ENCODE measurements around the gene C2CD4C. TPM values are rescaled to one million over a fixed set of nuclear protein-coding genes. Genes with fewer than 3 reads are reported as not detected.
"Not testable (repeated sequence)": the region's sequence is repeated elsewhere in the genome, so short reads cannot be mapped to it uniquely, and the experiment has no call there.

The C2CD4C gene
- total RNA-seq, 1 experiment from 2014 or later, result 14.6 TPM

- Histone ChIP-seq H3K4ac (ENCODE audit: low read depth, low read length) (no peak overlapping the region), H3K18ac (ENCODE audit: insufficient read length, low read depth, low read length) (no peak overlapping the region), H3K27me3 (ENCODE audit: insufficient read depth, low read length) (no peaks in the 10 kb centered on the region), H3K9ac (ENCODE audit: extremely low read depth, insufficient read length, low read length) (no peak overlapping the region), H3K23me2 (ENCODE audit: insufficient read length, low read depth, low read length, poor library complexity, severe bottlenecking) (no peaks in the 10 kb centered on the region), H4K91ac (ENCODE audit: insufficient read length, low read depth, low read length) (no peak overlapping the region), H2BK5ac (ENCODE audit: insufficient read length, low read length) (no peak overlapping the region), H3K27ac (ENCODE audit: insufficient read length, low read depth, low read length) (no peak overlapping the region), H2BK120ac (ENCODE audit: low read depth, low read length, poor library complexity, severe bottlenecking) (no peak overlapping the region), H3K79me1 (ENCODE audit: insufficient read depth, low read depth, low read length, poor library complexity, severe bottlenecking) (no peaks in the 10 kb centered on the region), H2BK15ac (ENCODE audit: low read depth, low read length) (no peak overlapping the region), H2AK5ac (ENCODE audit: insufficient read length, low read length) (no peak overlapping the region), H3K23ac (ENCODE audit: insufficient read length, low read depth, low read length) (no peak overlapping the region), H4K8ac (replicated peaks; ENCODE audit: insufficient read length, low read depth, low read length) (no peak overlapping the region), H3T11ph (ENCODE audit: low read length) (no peak overlapping the region), H3K56ac (ENCODE audit: insufficient read length, low read depth, low read length) (no peak overlapping the region), H3K79me2 (ENCODE audit: insufficient read depth, low read length) (no peaks in the 10 kb centered on the region), H3K4me1 (ENCODE audit: insufficient read depth, low read length) (no peaks in the 10 kb centered on the region), H3K14ac (ENCODE audit: insufficient read depth, low read length) (no peak overlapping the region), H3K9me3 (ENCODE audit: control insufficient read depth, low read depth, low read length) (no peaks in the 10 kb centered on the region), H4K20me1 (ENCODE audit: control insufficient read depth, insufficient read depth, insufficient read length) (no peaks in the 10 kb centered on the region), H4K5ac (ENCODE audit: insufficient read length, low read depth, low read length) (no peak overlapping the region), H2BK12ac (ENCODE audit: insufficient read length, low read depth, low read length) (no peak overlapping the region), H2AFZ (ENCODE audit: low read length) (no peak overlapping the region), H2BK20ac (ENCODE audit: low read depth, low read length, poor library complexity, severe bottlenecking) (no peak overlapping the region), H3K4me2 (ENCODE audit: insufficient read depth, insufficient read length, low read length) (no peak overlapping the region)
- Mint-ChIP-seq H3K9me3 (peaks cover 19 to 26% of the 10 kb centered on the region in 2 experiments), H3K36me3 (ENCODE audit: insufficient read depth in 1 of 3, low read depth in 3 of 3) (peaks cover 4 to 17% (median 14%) of the 10 kb centered on the region in 3 experiments; a peak in 6 of 7 replicates), H3K4me3 (no peak overlapping the region), H3K27ac (no peak overlapping the region), H3K4me1 (peaks cover 0 to 5% of the 10 kb centered on the region in 2 experiments; a peak in 2 of 4 replicates), H3K27me3 (ENCODE audit: low read depth) (peaks cover 15% of the 10 kb centered on the region)
- no CpG with 5 or more reads among the region's 16 CpGs for WGBS (ENCODE audit: extremely low coverage, insufficient read length, low lambda C conversion rate)
- no peak for DNase-seq
- TF ChIP-seq CTCF (conservative IDR thresholded peaks at IDR 0.05), result no peak
These were observed 43.9 kb upstream of the C2CD4C start for GRCh38 chr19:452829-453228.

DNA sequence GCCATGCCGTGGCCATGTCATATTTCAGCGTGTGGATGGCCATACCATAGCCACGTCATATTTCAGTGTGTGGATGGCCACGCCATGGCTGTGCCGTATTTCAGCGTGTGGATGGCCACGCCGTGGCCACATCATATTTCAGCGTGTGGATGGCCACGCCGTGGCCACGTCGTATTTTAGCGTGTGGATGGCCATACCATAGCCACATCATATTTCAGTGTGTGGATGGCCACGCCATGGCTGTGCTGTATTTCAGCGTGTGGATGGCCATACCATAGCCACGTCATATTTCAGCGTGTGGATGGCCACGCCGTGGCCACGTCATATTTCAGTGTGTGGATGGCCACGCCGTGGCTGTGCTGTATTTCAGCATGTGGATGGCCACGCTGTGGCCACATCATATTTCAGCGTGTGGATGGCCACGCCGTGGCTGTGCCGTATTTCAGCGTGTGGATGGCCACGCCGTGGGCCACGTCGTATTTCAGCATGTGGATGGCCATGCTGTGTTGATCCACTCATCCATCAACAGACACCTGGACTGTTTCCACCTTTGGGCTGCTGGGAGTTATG is 42.0 kb upstream of the C2CD4C start:
- H3T11ph ChIP-seq (ENCODE audit: low read length); H3K56ac ChIP-seq (ENCODE audit: insufficient read length, low read depth, low read length); H2AK5ac ChIP-seq (ENCODE audit: insufficient read length, low read length); H2AFZ ChIP-seq (ENCODE audit: low read length); H4K91ac ChIP-seq (ENCODE audit: insufficient read length, low read depth, low read length); H3K9ac ChIP-seq (ENCODE audit: extremely low read depth, insufficient read length, low read length); H2BK20ac ChIP-seq (ENCODE audit: low read depth, low read length, poor library complexity, severe bottlenecking); H3K27ac ChIP-seq (ENCODE audit: insufficient read length, low read depth, low read length); H4K20me1 ChIP-seq (ENCODE audit: control insufficient read depth, insufficient read depth, insufficient read length); H3K23ac ChIP-seq (ENCODE audit: insufficient read length, low read depth, low read length); H2BK15ac ChIP-seq (ENCODE audit: low read depth, low read length); DNase-seq; H3K4me2 ChIP-seq (ENCODE audit: insufficient read depth, insufficient read length, low read length); H3K9me3 ChIP-seq (ENCODE audit: control insufficient read depth, low read depth, low read length); H3K23me2 ChIP-seq (ENCODE audit: insufficient read length, low read depth, low read length, poor library complexity, severe bottlenecking); H4K8ac ChIP-seq (replicated peaks; ENCODE audit: insufficient read length, low read depth, low read length); H4K5ac ChIP-seq (ENCODE audit: insufficient read length, low read depth, low read length); H3K79me2 ChIP-seq (ENCODE audit: insufficient read depth, low read length); H3K4me1 ChIP-seq (ENCODE audit: insufficient read depth, low read length); H2BK5ac ChIP-seq (ENCODE audit: insufficient read length, low read length); H3K27me3 ChIP-seq (ENCODE audit: insufficient read depth, low read length); H2BK120ac ChIP-seq (ENCODE audit: low read depth, low read length, poor library complexity, severe bottlenecking); H3K14ac ChIP-seq (ENCODE audit: insufficient read depth, low read length); H3K4me1 Mint-ChIP-seq; H3K79me1 ChIP-seq (ENCODE audit: insufficient read depth, low read depth, low read length, poor library complexity, severe bottlenecking); H3K18ac ChIP-seq (ENCODE audit: insufficient read length, low read depth, low read length); H2BK12ac ChIP-seq (ENCODE audit: insufficient read length, low read depth, low read length); H3K4me3 Mint-ChIP-seq; H3K4ac ChIP-seq (ENCODE audit: low read depth, low read length): not testable (repeated sequence)
- Mint-ChIP-seq H3K36me3 (ENCODE audit: insufficient read depth in 1 of 3, low read depth in 3 of 3) (peaks cover 4 to 17% (median 12%) of the 10 kb centered on the region in 3 experiments; a peak in 6 of 7 replicates), H3K9me3 (peaks cover 19 to 26% of the 10 kb centered on the region in 2 experiments), H3K27ac (peak overlapping the region in 1 of 3 experiments; percentile 59; a peak in 1 of 7 replicates), H3K27me3 (ENCODE audit: low read depth) (peaks cover 12% of the 10 kb centered on the region)
- no CpG with 5 or more reads among the region's 33 CpGs for WGBS (ENCODE audit: extremely low coverage, insufficient read length, low lambda C conversion rate)
